Dermis microvascular lymphatic vessel endothelial cell (primary cell): Measurements from ENCODE around the gene MSANTD1. TPM values are rescaled to one million over a fixed set of nuclear protein-coding genes. Genes with fewer than 3 reads are reported as not detected.
"Not testable (repeated sequence)": the region's sequence is repeated elsewhere in the genome, so short reads cannot be mapped to it uniquely, and the experiment has no call there.

ENCODE experiments used
- DNase-seq, 2 donors: peaks; one replicate each; pipeline versions ENCODE4 v3.0.0 to v3.0.0-alpha.2; 2010; ENCODE audit warnings: low read depth in 2 of 2
- total RNA-seq: library from RNA; depleted of rRNA; stranded (reverse); fragments of >200 nt; gene quantifications from 2 replicates; pipeline ENCODE4 v1.2.1, GENCODE V29; 2014

MSANTD1 gene
- total RNA-seq, 1 donor from 2014 or later = 0.26 TPM

- no peak for DNase-seq
Observed at GRCh38 chr4:3287972-3288570, 39.1 kb downstream of the MSANTD1 start.

GRCh38 chr4:3288571-3289094 lies 39.7 kb downstream of the MSANTD1 start:
- DNase-seq = no peak

GRCh38 chr4:3290476-3290875 lies 41.5 kb downstream of the MSANTD1 start:
- DNase-seq = no peak

- no peak for DNase-seq
Observed at GRCh38 chr4:3290889-3291321, 41.9 kb downstream of the MSANTD1 start.

DNA sequence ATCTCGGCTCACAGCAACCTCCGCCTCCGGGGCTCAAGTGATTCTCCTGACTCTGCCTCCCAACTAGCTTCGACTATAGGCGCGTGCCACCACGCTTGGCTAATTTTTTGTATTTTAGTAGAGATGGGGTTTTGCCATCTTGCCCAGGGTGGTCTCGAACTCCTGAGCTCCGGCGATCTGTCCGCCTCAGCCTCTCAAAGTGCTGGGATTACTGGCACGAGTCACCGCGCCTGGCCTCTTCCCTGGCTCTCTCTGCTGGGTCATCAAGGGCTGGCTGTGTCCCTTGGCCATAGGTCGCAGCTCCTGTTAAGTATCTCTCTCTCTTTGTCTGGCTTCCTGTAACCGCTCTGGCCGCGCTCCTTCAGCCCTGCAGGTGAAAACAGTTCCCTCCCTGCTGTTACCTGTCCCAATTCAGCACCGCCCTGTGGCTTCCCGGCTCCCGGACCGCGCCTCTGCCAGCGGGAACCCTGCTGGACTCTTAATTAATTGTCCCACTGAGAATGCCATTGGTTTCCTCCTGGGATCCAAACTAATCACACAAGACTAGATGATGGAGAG lies 42.5 kb downstream of the MSANTD1 start:
- DNase-seq = peak in 1 of 2 donors; percentile 15

- peak in 1 of 2 donors; percentile 59 for DNase-seq
Observed at GRCh38 chr4:3291969-3292570, 43.1 kb downstream of the MSANTD1 start.

DNA sequence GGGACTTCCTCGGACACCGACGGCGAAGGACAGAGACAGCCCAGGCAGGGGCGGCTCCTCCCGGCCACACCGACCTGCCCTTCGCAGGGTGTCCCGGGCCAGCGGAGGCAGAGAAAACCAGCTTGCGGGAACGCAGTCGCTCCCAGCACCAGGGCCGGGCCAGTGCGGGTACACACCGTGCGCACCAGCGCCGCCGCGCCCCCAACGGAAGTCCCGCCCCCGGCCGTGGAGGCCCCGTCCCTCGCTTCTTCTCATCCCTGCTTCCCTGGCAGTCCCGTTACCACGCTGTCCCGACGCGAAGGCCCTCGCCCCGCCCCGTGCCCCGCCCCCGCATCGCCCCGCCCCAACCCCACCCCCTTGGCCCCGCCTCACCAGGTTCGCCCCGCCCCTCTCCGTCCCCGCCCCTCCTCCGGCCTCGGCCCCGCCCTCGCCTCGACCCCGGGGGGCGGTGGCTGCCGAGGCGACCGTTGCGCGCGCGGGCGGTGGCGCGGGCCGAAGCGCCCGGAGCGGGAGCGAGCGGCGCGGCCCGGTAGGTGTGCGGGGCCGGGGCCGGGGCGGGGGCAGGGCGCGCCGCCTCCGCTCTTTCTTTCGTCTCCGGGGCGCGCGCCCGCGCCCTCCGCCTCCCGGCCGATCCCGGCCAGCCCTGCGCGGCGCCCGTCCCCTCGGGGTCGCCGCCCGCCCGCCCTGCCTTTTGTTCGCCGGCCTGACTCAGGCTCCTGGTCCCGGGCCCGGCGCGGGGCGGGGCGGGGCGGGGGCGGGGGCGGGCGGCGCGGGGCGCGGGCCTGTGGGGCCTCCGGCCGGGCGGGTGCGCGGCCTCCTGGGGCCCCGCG lies 43.8 kb downstream of the MSANTD1 start, which contains the start of gene RGS12:
RGS12 (plus strand) TSS at position 451 of the 830 bp plus-strand sequence. CDS start 23,150 bp downstream, outside the sequence.
- peak; percentile 85 to 95 for DNase-seq

- no peak for DNase-seq
Observed at GRCh38 chr4:3293401-3294391, 44.7 kb downstream of the MSANTD1 start.

DNA sequence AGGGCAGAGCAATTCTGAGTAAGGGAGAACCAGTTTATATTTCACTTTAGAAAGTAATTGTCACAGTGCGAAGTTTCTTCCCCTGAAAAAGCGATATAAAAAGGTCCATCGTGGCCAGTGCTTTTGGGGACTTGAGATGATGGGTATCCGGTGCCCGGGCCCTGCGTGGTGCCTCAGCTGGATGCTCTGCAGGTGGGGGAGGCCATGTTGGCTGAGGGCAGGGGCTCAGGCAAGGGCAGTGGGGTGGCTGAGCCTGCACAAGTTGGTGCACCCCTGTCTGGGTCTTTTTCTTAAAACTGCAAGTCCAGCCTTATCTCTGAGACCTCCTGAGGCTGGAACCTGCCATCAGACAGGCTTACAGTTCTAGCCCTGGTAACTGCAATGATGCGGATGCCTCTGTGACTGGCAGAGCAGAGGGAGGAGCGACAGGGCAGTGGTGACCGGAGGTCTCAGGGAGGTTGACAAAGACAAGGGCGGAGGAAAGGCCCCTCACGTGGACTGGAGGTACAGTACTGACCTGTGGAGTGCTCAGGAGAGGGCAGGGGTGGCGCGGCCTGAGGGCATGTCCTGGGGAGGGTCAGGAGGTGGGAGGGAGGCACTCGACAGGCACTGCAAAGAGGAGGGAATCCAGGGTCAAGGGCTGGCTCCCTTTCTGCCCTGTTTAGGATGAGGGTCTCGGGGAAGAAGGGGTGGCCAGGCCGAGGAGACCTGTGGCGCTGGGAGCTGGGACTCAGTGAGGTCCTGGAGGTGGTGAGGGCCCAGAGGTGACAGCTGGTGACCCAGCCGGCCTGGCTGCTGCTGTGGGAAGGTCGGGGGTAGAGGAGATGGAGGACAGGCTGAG lies 45.7 kb downstream of the MSANTD1 start:
- DNase-seq = no peak

GRCh38 chr4:3295837-3296624 lies 47.1 kb downstream of the MSANTD1 start:
- DNase-seq = no peak

DNA sequence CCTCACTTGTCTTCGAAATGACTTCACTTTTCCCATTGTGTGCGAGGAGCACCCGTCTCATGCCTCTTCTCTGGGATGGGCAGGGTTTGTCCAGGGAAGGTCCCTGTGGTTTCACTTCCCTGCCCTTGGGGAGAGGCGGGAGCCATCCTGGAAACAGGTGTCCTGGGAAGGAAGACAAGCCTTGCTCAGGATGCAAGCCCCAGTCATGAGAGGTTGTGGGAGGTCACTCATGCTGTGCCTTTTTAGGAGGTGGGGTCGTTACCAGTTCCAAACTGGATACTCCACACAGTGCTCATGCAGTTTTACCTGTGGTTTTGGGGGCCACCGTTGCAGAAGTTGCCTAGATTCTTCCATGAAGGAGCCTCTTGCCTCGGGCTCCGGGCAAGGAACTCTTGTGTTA lies 47.7 kb downstream of the MSANTD1 start:
- no peak for DNase-seq

- DNase-seq = no peak
Observed at GRCh38 chr4:3297066-3297859, 48.3 kb downstream of the MSANTD1 start.

- no peak for DNase-seq
Observed at GRCh38 chr4:3299122-3299975, 50.4 kb downstream of the MSANTD1 start.

DNA sequence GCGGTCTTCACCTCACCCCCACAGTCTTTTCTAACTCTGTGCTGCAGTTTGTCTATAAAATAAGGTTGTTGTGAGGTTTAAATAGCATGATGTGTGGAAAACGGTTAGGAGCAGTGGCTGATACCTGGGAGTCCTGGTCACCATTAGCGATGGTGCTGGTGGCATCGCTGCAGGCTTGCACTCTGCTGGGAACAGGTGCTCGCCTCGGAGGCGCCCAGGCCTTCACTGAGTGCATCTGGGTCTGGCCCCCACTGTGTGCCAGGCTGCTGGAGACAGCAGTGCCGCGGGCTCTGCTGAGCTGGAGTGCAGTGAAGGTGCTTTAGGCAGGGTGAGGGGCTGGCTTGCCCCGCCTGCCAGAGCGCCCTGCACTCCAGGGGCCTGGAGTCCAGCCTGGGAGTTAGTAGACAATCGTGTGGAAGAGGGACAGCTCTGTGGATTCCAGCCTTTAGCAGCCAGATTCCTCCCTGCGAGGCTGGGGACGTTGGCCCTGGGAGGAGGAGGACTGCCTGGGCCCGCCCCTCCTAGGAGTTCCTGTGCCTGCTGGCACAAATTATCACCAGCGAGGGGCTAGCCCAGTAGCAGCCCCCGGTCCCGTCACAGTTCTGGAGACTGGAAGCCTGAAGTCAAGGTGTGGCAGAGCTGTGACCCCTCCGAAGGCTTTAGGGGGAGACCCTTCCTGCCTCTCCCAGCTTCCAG lies 51.2 kb downstream of the MSANTD1 start:
- no peak for DNase-seq

DNA sequence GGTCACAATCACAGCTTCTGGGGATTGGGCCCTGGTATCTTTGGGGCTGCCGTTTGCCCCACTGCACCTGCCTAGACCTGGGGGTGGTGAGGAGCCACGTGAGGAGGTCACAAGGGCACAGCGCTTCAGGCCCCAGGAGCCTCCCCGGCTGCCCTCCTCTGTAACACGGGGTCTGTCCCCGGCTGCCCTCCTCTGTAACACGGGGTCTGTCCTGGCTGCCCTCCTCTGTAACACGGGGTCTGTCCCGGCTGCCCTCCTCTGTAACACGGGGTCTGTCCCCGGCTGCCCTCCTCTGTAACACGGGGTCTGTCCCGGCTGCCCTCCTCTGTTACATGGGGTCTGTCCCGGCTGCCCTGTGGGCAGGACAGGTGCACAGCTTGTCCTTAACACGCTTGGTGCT lies 51.9 kb downstream of the MSANTD1 start:
- DNase-seq = not testable (repeated sequence)

GRCh38 chr4:3301450-3302172 lies 52.7 kb downstream of the MSANTD1 start:
- DNase-seq = no peak
